Activated CD8-positive, alpha-beta memory T cell treated with anti-CD3 and anti-CD28 coated beads, Interleukin-2, amount 10 ng/mL, durations not matched to agents 7 days and 5 days (primary cell): Measurements from ENCODE around the gene SEC24C. TPM values are rescaled to one million over a fixed set of nuclear protein-coding genes. Genes with fewer than 3 reads are reported as not detected.
"Not testable (repeated sequence)": the region's sequence is repeated elsewhere in the genome, so short reads cannot be mapped to it uniquely, and the experiment has no call there.

ENCODE experiments used
- ATAC-seq: fragments of 150-1000 bp; cut with Tn5 transposase; one replicate; pipeline ENCODE4 v1.10.0; 2021; ENCODE audit warnings: moderate library complexity
- CTCF ChIA-PET: fragments of 350-600 bp; sonication (Branson Sonifier 250); formaldehyde crosslinking; loops from one replicate; lab custom pipeline; 2021; ENCODE audit warnings: antibody characterized with exemption; lab: Charles Lee
- DNase-seq: peaks from one replicate; pipeline ENCODE4 v3.0.0-alpha.2; 2020
- H3K27ac Mint-ChIP-seq: one replicate; pipeline ENCODE4 v1.8.0; 2021; ENCODE audit warnings: mild to moderate bottlenecking, mixed read lengths
- H3K27me3 Mint-ChIP-seq: one replicate; pipeline ENCODE4 v1.8.0; 2021; ENCODE audit warnings: mixed read lengths
- H3K36me3 Mint-ChIP-seq: one replicate; pipeline ENCODE4 v1.8.0; 2021; ENCODE audit warnings: mild to moderate bottlenecking, mixed read lengths
- H3K4me1 Mint-ChIP-seq: one replicate; pipeline ENCODE4 v1.8.0; 2021; ENCODE audit warnings: mixed read lengths
- H3K4me3 Mint-ChIP-seq: one replicate; pipeline ENCODE4 v1.8.0; 2021; ENCODE audit warnings: mild to moderate bottlenecking, moderate library complexity, mixed read lengths
- H3K9me3 Mint-ChIP-seq: one replicate; pipeline ENCODE4 v1.8.0; 2022; ENCODE audit warnings: low read depth, mixed read lengths
- total RNA-seq, 2 experiments: library from RNA; stranded (reverse); gene quantifications; one replicate each; pipeline ENCODE4 v1.2.3, GENCODE V29; 2021

SEC24C gene
- total RNA-seq, 2 experiments from 2014 or later, result 84.5 to 98.0 TPM

GRCh38 chr10:73716251-73716650 is 27.9 kb upstream of the SEC24C start:
- Mint-ChIP-seq H3K36me3 (peaks cover 26% of the 10 kb centered on the region), H3K4me1 (no peaks in the 10 kb centered on the region), H3K27ac (no peak overlapping the region), H3K9me3 (no peaks in the 10 kb centered on the region), H3K27me3 (no peaks in the 10 kb centered on the region), H3K4me3 (no peak overlapping the region)
- DNase-seq (no peak), ATAC-seq (no peak)
- CTCF ChIA-PET, result no interaction called here

DNA sequence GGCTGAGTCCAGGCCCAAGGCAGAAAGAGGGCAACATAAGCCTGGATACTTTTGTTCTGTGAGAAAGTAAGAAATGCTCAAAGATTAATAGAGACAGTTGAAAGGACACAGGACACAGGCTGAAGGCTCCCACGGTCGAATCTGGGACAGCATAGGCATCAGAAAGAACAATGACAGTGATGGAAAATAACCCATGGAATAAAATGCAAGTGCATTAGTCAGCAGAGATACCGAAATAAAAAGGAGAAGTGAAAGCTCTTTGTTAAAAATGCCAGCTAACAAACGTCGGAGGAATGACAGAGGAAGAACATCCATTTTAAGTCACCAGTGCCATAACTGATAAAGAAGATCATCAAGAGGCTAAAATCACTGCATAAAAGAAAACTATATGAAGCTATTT is 26.6 kb upstream of the SEC24C start:
- Mint-ChIP-seq H3K4me1 (no peaks in the 10 kb centered on the region), H3K27me3 (no peaks in the 10 kb centered on the region), H3K9me3 (no peaks in the 10 kb centered on the region), H3K36me3 (peaks cover 28% of the 10 kb centered on the region), H3K4me3 (no peak overlapping the region), H3K27ac (no peak overlapping the region)
- ATAC-seq (no peak), DNase-seq (no peak)
- CTCF ChIA-PET, result interaction anchor here (0.6 kb wide), 1 partner anchor 33 kb away, joined by 3 read pairs; no protein-coding TSS in a partner anchor

- H3K4me3 Mint-ChIP-seq, H3K27me3 Mint-ChIP-seq, CTCF ChIA-PET, DNase-seq, H3K4me1 Mint-ChIP-seq, ATAC-seq, H3K27ac Mint-ChIP-seq, H3K9me3 Mint-ChIP-seq: not testable (repeated sequence)
- H3K36me3 Mint-ChIP-seq, result peaks cover 33% of the 10 kb centered on the region
Measured at GRCh38 chr10:73720561-73720960, 23.6 kb upstream of the SEC24C start.

GRCh38 chr10:73723516-73723915 is 20.7 kb upstream of the SEC24C start:
- Mint-ChIP-seq H3K27me3 (no peaks in the 10 kb centered on the region), H3K36me3 (peaks cover 31% of the 10 kb centered on the region), H3K4me1 (peaks cover 4% of the 10 kb centered on the region), H3K27ac (no peak overlapping the region), H3K9me3 (no peaks in the 10 kb centered on the region), H3K4me3 (no peak overlapping the region)
- CTCF ChIA-PET, result interaction anchor here (0.8 kb wide), 1 partner anchor 20 kb away, joined by 3 read pairs; no protein-coding TSS in a partner anchor
- DNase-seq (no peak), ATAC-seq (no peak)

DNA sequence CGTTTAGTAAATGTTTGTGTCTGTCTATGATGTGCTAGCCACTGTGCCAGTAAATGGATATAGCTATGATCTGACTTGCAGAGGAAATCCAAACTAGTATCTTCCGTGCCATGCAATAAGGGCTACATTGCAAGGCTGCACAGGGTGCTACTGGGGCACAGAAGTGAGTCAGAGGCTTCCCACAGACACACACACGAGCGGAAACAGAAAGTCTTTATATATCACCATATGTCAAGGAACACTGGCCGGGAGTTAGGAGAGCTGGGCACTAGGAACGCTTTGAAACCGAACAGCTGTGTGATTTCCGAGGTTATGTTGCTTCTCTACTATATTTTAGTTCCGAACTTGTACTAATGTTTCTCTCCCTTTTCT is 14.4 kb upstream of the SEC24C start:
- CTCF ChIA-PET, result interaction anchor here (1.1 to 3.2 kb wide), 2 partner anchors 15 to 633 kb away, joined by 3 to 18 read pairs; partner anchors contain the start of genes P4HA1 and SEC24C
- H3K36me3 Mint-ChIP-seq, result peaks cover 20% of the 10 kb centered on the region
- peak overlapping the region; percentile 96 for H3K27ac Mint-ChIP-seq
- not testable (repeated sequence) for H3K27me3 Mint-ChIP-seq, H3K9me3 Mint-ChIP-seq
- DNase-seq (peak; percentile 74), ATAC-seq (peak; percentile 34)
- peak overlapping the region; percentile 98 for H3K4me3 Mint-ChIP-seq
- peaks cover 15% of the 10 kb centered on the region for H3K4me1 Mint-ChIP-seq

DNA sequence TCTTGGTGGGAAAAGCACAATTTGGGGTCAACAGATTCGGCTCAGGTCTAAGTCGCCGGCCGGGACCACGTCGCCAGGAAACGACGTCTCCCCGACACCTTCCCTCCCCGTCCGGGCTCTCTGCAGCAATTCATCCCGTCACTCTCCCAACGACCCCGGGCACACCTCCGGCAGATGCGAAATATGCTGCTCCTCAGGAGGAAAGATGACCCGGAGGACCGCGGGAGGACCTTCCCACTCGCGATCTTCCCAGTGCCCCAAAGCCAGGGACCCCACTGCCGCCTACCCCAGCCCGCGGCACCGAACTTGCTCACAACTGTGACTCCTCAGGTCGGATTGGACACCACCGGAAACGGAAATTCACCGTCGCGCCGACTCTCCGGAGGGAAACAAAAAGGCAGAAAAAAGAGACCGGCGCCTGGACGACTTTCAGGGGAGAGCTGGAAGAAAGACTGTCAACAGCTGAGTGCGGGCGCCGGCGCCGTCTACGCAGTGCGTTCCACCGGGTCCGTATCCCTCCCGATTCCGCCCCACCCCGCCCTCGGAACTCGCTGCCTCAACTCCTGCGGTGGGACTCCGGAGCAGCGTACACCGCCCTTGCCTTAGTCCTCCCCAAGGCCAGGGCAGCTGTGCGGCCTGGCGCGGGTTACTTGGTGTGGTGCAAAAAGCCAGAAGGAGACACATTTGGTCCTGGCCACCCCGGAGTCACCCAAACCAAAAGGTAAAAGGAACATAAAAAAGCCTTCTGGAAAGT is 13.8 kb upstream of the SEC24C start:
- Mint-ChIP-seq H3K27me3 (no peaks in the 10 kb centered on the region), H3K4me3 (peak overlapping the region; percentile 98), H3K27ac (peak overlapping the region; percentile 96), H3K36me3 (peaks cover 20% of the 10 kb centered on the region), H3K9me3 (no peaks in the 10 kb centered on the region), H3K4me1 (peaks cover 15% of the 10 kb centered on the region)
- peak; percentile 95 for DNase-seq
- CTCF ChIA-PET, result interaction anchor here (1.0 to 3.2 kb wide), 4 partner anchors 14 to 634 kb away, joined by 3 to 18 read pairs (median 4); partner anchors contain the start of genes ANXA7, P4HA1 and SEC24C
- peak; percentile 95 for ATAC-seq

GRCh38 chr10:73731588-73732375 is 12.4 kb upstream of the SEC24C start:
- no peak for ATAC-seq

GRCh38 chr10:73732426-73732825 is 11.7 kb upstream of the SEC24C start:
- H3K36me3 Mint-ChIP-seq, result peaks cover 10% of the 10 kb centered on the region
- CTCF ChIA-PET, result interaction anchor here (3.2 kb wide), 1 partner anchor 12 kb away, joined by 18 read pairs; the partner anchor contains the start of gene SEC24C
- H3K4me1 Mint-ChIP-seq, result peaks cover 15% of the 10 kb centered on the region
- no peak for DNase-seq
- no peaks in the 10 kb centered on the region for H3K9me3 Mint-ChIP-seq
- peak overlapping the region; percentile 50 for H3K27ac Mint-ChIP-seq
- no peak for ATAC-seq
- no peaks in the 10 kb centered on the region for H3K27me3 Mint-ChIP-seq
- peak overlapping the region; percentile 23 for H3K4me3 Mint-ChIP-seq

More at GRCh38 chr10:73731588-73732375, 12.4 kb upstream of the SEC24C start:
- H3K9me3 Mint-ChIP-seq, result no peaks in the 10 kb centered on the region
- CTCF ChIA-PET, result interaction anchor here (0.5 to 3.2 kb wide), 3 partner anchors 13 to 319 kb away, joined by 4 to 18 read pairs (median 6); partner anchors contain the start of genes ANXA7 and SEC24C
- DNase-seq, result no peak
- no peaks in the 10 kb centered on the region for H3K27me3 Mint-ChIP-seq
- H3K36me3 Mint-ChIP-seq, result peaks cover 15% of the 10 kb centered on the region
- peaks cover 15% of the 10 kb centered on the region for H3K4me1 Mint-ChIP-seq
- peak overlapping the region; percentile 23 for H3K4me3 Mint-ChIP-seq
- H3K27ac Mint-ChIP-seq, result peak overlapping the region; percentile 50

GRCh38 chr10:73732931-73733623 is 11.1 kb upstream of the SEC24C start:
- CTCF ChIA-PET, result interaction anchor here (1.2 kb wide), 1 partner anchor 9 kb away, joined by 4 read pairs; no protein-coding TSS in a partner anchor

GRCh38 chr10:73734028-73734720 is 10.0 kb upstream of the SEC24C start:
- no peak overlapping the region for H3K4me3 Mint-ChIP-seq
- H3K9me3 Mint-ChIP-seq, result no peaks in the 10 kb centered on the region
- CTCF ChIA-PET, result interaction anchor here (1.1 to 1.2 kb wide), 2 partner anchors 8 to 10 kb away, joined by 4 read pairs; partner anchors contain the start of gene SEC24C
- peaks cover 8% of the 10 kb centered on the region for H3K36me3 Mint-ChIP-seq
- DNase-seq, result no peak
- no peak overlapping the region for H3K27ac Mint-ChIP-seq
- H3K4me1 Mint-ChIP-seq, result peaks cover 11% of the 10 kb centered on the region
- ATAC-seq, result no peak
- no peaks in the 10 kb centered on the region for H3K27me3 Mint-ChIP-seq

More at GRCh38 chr10:73732931-73733623, 11.1 kb upstream of the SEC24C start:
- ATAC-seq, result no peak
- Mint-ChIP-seq H3K27ac (no peak overlapping the region), H3K36me3 (peaks cover 8% of the 10 kb centered on the region), H3K9me3 (no peaks in the 10 kb centered on the region), H3K4me1 (peaks cover 12% of the 10 kb centered on the region), H3K4me3 (no peak overlapping the region), H3K27me3 (no peaks in the 10 kb centered on the region)
- no peak for DNase-seq

DNA sequence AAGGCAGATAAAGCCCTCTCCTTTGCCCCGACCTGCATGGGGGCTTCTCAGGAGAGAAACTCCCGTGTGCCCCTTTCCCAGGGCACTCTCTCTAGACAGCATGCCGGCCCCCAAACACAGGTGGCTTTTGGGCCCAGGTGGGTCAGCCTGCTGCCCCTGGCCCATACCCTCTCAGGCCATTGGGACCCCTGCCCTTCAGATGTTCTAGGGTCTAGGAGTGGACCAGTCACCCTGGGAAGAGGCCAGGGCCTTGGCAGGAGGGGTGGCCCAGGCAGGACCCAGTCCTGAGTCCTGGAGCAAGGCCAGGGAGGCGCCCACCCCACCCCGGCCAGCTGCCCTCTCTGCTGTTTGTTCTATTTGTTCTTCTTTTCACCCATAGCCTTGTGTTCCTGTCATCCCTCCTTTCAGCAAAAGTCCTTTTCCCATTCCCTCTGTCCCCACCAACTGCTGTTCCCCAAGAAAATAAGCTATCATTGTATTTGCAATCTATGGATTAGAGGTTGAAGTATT is 9.3 kb upstream of the SEC24C start:
- Mint-ChIP-seq H3K27ac (no peak overlapping the region), H3K36me3 (peaks cover 6% of the 10 kb centered on the region), H3K4me1 (peaks cover 7% of the 10 kb centered on the region), H3K27me3 (no peaks in the 10 kb centered on the region), H3K9me3 (no peaks in the 10 kb centered on the region), H3K4me3 (no peak overlapping the region)
- ATAC-seq (no peak), DNase-seq (no peak)
- CTCF ChIA-PET, result interaction anchor here (1.0 to 1.1 kb wide), 2 partner anchors 9 kb away, joined by 4 read pairs; partner anchors contain the start of gene SEC24C
